ENCODE data around the gene SPTLC1.

The SPTLC1 gene

GRCh38 chr9:91991721-91992341 lies 123.4 kb downstream of the SPTLC1 start:
- in situ Hi-C loops (cut with MboI; ENCODE audit: low pct_unique_long_range_greater_than_20kb, low sequenced_read_pairs, unreplicated experiment) = no loop called here
- no peak for DNase-seq (ENCODE audit: low spot score)
- no peak for TF ChIP-seq CTCF (IDR thresholded peaks at IDR 0.05; ENCODE audit: extremely low read depth, insufficient read depth, missing control alignments)

GRCh38 chr9:91986248-91986647 lies 129.0 kb downstream of the SPTLC1 start:
- no peak for TF ChIP-seq CTCF (IDR thresholded peaks at IDR 0.05; ENCODE audit: extremely low read depth, insufficient read depth, missing control alignments)
- no peak for DNase-seq (ENCODE audit: low spot score)
- in situ Hi-C loops (cut with MboI; ENCODE audit: low pct_unique_long_range_greater_than_20kb, low sequenced_read_pairs, unreplicated experiment) = no loop called here

- no peak for TF ChIP-seq CTCF (IDR thresholded peaks at IDR 0.05; ENCODE audit: extremely low read depth, insufficient read depth, missing control alignments)
- no peak for DNase-seq (ENCODE audit: low spot score)
- in situ Hi-C loops (cut with MboI; ENCODE audit: low pct_unique_long_range_greater_than_20kb, low sequenced_read_pairs, unreplicated experiment) = no loop called here
Observed at GRCh38 chr9:91985692-91986091, 129.5 kb downstream of the SPTLC1 start.
